A204.1 (cell line): ENCODE data around the gene RNF168.
"Not testable (repeated sequence)": the region's sequence is repeated elsewhere in the genome, so short reads cannot be mapped to it uniquely, and the experiment has no call there.

ENCODE experiments used
- FAIRE-seq: peaks from 2 replicates; lab custom pipeline; 2012; peaks lifted over from hg19 to GRCh38; lab: Jason Lieb, UNC

RNF168 gene

GRCh38 chr3:196514913-196515621 is 11.5 kb upstream of the RNF168 start, which contains the start of gene SMCO1:
SMCO1 (minus strand) TSS chr3:196515346; CDS start chr3:196515209, 137 bp downstream.
- FAIRE-seq = no peak

- FAIRE-seq = no peak
These were observed 10.8 kb upstream of the RNF168 start for GRCh38 chr3:196514350-196514716.

GRCh38 chr3:196513697-196514349 is 10.3 kb upstream of the RNF168 start:
- no peak for FAIRE-seq

- FAIRE-seq = not testable (repeated sequence)
These were observed 8.3 kb upstream of the RNF168 start for GRCh38 chr3:196511646-196512425.

GRCh38 chr3:196511108-196511507 is 7.5 kb upstream of the RNF168 start:
- FAIRE-seq = not testable (repeated sequence)

- no peak for FAIRE-seq
These were observed 3.1 kb upstream of the RNF168 start for GRCh38 chr3:196506687-196507086.

- no peak for FAIRE-seq
These were observed 988 bp upstream of the RNF168 start for GRCh38 chr3:196504556-196504955.

GRCh38 chr3:196504077-196504398 is 470 bp upstream of the RNF168 start:
- not testable (repeated sequence) for FAIRE-seq

- FAIRE-seq = no peak
These were observed 783 bp downstream of the RNF168 start for GRCh38 chr3:196502775-196503195.

- no peak for FAIRE-seq
These were observed 2.1 kb downstream of the RNF168 start for GRCh38 chr3:196501316-196502044.

- no peak for FAIRE-seq
These were observed 3.6 kb downstream of the RNF168 start for GRCh38 chr3:196499807-196500524.

GRCh38 chr3:196499061-196499460 is 4.5 kb downstream of the RNF168 start:
- FAIRE-seq = no peak

- no peak for FAIRE-seq
These were observed 5.3 kb downstream of the RNF168 start for GRCh38 chr3:196498297-196498696.

GRCh38 chr3:196496183-196496582 is 7.4 kb downstream of the RNF168 start:
- no peak for FAIRE-seq

GRCh38 chr3:196493292-196493691 is 10.3 kb downstream of the RNF168 start:
- FAIRE-seq = no peak

- no peak for FAIRE-seq
These were observed 11.5 kb downstream of the RNF168 start for GRCh38 chr3:196492080-196492479.

- FAIRE-seq = no peak
These were observed 13.8 kb downstream of the RNF168 start for GRCh38 chr3:196489747-196490146.

GRCh38 chr3:196486263-196486662 is 17.3 kb downstream of the RNF168 start:
- FAIRE-seq = no peak

- FAIRE-seq = no peak
These were observed 25.9 kb downstream of the RNF168 start for GRCh38 chr3:196477678-196478077.

GRCh38 chr3:196472286-196472685 is 31.3 kb downstream of the RNF168 start:
- FAIRE-seq = no peak

- no peak for FAIRE-seq
These were observed 32.0 kb downstream of the RNF168 start for GRCh38 chr3:196471551-196471950.

GRCh38 chr3:196470182-196470581 is 33.4 kb downstream of the RNF168 start:
- not testable (repeated sequence) for FAIRE-seq
